ENCODE results near the gene SEPTIN11. TPM values are rescaled to one million over a fixed set of nuclear protein-coding genes. Genes with fewer than 3 reads are reported as not detected.

SEPTIN11 gene
- polyA plus RNA-seq, result 61.3 and 110 TPM in 2 replicates
- 131 and 186 TPM in 2 replicates for polyA minus RNA-seq

GRCh38 chr4:76949276-76950051, at the start of gene SEPTIN11:
Gene SEPTIN11 (plus strand): TSS chr4:76949752. CDS start chr4:76949904, 152 bp downstream.
- no peaks in the 10 kb centered on the region for H3K9me3 ChIP-seq (ENCODE audit: low read length)
- H3K27ac ChIP-seq (ENCODE audit: low read length), result peak within 1 kb of the TSS; percentile 88
- H3K36me3 ChIP-seq (ENCODE audit: insufficient read depth, low read length), result no peaks in the 10 kb centered on the region
- no peaks in the 10 kb centered on the region for H3K9me2 ChIP-seq (ENCODE audit: insufficient read depth, low read length)
- no peaks in the 10 kb centered on the region for H3K27me3 ChIP-seq (ENCODE audit: insufficient read depth, low read depth, low read length)
- peak within 1 kb of the TSS; percentile 74 for H2AFZ ChIP-seq (ENCODE audit: low read depth, low read length)
- H3F3A ChIP-seq (ENCODE audit: insufficient read depth, low read length, poor library complexity, severe bottlenecking), result peaks cover 3% of the 10 kb centered on the region
- H3K79me2 ChIP-seq (replicated peaks; ENCODE audit: insufficient read depth, low read length), result peaks cover 44% of the 10 kb centered on the region
- H4K20me1 ChIP-seq (ENCODE audit: insufficient read depth), result no peaks in the 10 kb centered on the region
- TF ChIP-seq MXI1 (conservative IDR thresholded peaks at IDR 0.05; ENCODE audit: poor library complexity, severe bottlenecking) (peak; percentile 59), REST (IDR thresholded peaks at IDR 0.05; ENCODE audit: borderline replicate concordance) (peak; percentile 63), EP300 (conservative IDR thresholded peaks at IDR 0.05; ENCODE audit: poor library complexity, severe bottlenecking) (no peak), POLR2AphosphoS5 (IDR thresholded peaks at IDR 0.05) (peak; percentile 87), TAF1 (IDR thresholded peaks at IDR 0.05; ENCODE audit: low read depth) (peak; percentile 87)
- peak within 1 kb of the TSS; percentile 96 for H3K4me3 ChIP-seq (ENCODE audit: low read length)
- H3K4me2 ChIP-seq (ENCODE audit: low read length), result peak within 1 kb of the TSS; percentile 79
- H3K9ac ChIP-seq (ENCODE audit: low read length), result peak within 1 kb of the TSS; percentile 91

- H3K27me3 ChIP-seq (ENCODE audit: insufficient read depth, low read depth, low read length), result peaks cover 26% of the 10 kb centered on the region
- H3K9me3 ChIP-seq (ENCODE audit: low read length), result no peaks in the 10 kb centered on the region
- H3K4me2 ChIP-seq (ENCODE audit: low read length), result no peak overlapping the region
- H3K79me2 ChIP-seq (replicated peaks; ENCODE audit: insufficient read depth, low read length), result no peaks in the 10 kb centered on the region
- TF ChIP-seq RAD21 (conservative IDR thresholded peaks at IDR 0.05), result no peak
- no peak for TF ChIP-seq REST (IDR thresholded peaks at IDR 0.05; ENCODE audit: borderline replicate concordance)
- TF ChIP-seq EZH2 (IDR thresholded peaks at IDR 0.05; ENCODE audit: borderline replicate concordance, insufficient read depth, low read length, poor library complexity, severe bottlenecking), result no peak
- TF ChIP-seq EP300 (conservative IDR thresholded peaks at IDR 0.05; ENCODE audit: poor library complexity, severe bottlenecking), result no peak
- TF ChIP-seq MXI1 (conservative IDR thresholded peaks at IDR 0.05; ENCODE audit: poor library complexity, severe bottlenecking), result no peak
- TF ChIP-seq CTCF (IDR thresholded peaks at IDR 0.05; ENCODE audit: poor library complexity, severe bottlenecking), result no peak
- TF ChIP-seq POLR2AphosphoS5 (IDR thresholded peaks at IDR 0.05), result no peak
- TF ChIP-seq TAF1 (IDR thresholded peaks at IDR 0.05; ENCODE audit: low read depth), result no peak
- no peaks in the 10 kb centered on the region for H3K36me3 ChIP-seq (ENCODE audit: insufficient read depth, low read length)
- H4K20me1 ChIP-seq (ENCODE audit: insufficient read depth), result no peaks in the 10 kb centered on the region
- H3K27ac ChIP-seq (ENCODE audit: low read length), result no peak overlapping the region
- H3K4me3 ChIP-seq (ENCODE audit: low read length), result no peak overlapping the region
- no peaks in the 10 kb centered on the region for H3F3A ChIP-seq (ENCODE audit: insufficient read depth, low read length, poor library complexity, severe bottlenecking)
- H2AFZ ChIP-seq (ENCODE audit: low read depth, low read length), result no peak overlapping the region
- H3K9ac ChIP-seq (ENCODE audit: low read length), result no peak overlapping the region
- H3K9me2 ChIP-seq (ENCODE audit: insufficient read depth, low read length), result no peaks in the 10 kb centered on the region
Measured at GRCh38 chr4:76902233-76902890, 47.2 kb upstream of the SEPTIN11 start.
